ENCODE measurements around the gene SPEG.
"Not testable (repeated sequence)": the region's sequence is repeated elsewhere in the genome, so short reads cannot be mapped to it uniquely, and the experiment has no call there.

The SPEG gene

DNA sequence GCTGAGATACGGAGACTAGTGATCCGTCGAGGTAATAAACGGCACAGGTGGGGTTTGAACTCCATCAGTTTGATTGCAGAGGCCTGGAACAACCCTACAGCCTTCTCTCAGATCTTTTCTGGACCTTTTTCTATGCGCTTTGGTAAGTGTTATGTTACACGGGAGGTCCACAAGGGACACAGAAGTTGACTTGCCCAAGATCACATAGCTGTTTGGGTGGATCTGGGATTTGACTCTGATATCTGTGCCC is 45.8 kb upstream of the SPEG start:
- H3K4me1 ChIP-seq (ENCODE audit: control insufficient read depth, low read length), result peaks cover 16% of the 10 kb centered on the region
- no peak for TF ChIP-seq EZH2phosphoT487 (IDR thresholded peaks at IDR 0.05; ENCODE audit: borderline replicate concordance, low read length)

DNA sequence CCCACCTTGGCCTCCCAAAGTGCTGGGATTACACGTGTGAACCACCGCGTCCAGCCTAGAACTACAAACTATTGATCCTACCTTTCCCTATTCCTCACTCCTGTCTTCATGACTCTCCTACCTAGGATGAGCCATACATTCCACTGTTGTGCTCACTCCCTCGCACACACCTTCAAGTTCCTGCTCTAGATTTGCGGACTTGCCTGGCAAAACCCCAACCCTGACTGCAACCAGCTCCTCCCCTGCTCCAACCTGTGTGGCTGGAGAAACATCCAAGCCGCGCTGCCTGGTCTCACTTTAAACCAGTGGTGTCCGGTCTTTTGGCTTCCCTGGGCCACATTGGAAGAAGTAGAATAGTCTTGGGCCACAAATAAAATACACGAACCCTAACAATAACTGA is 41.9 kb upstream of the SPEG start:
- H3K9me2 ChIP-seq (replicated peaks; ENCODE audit: control insufficient read depth, low read length), result no peaks in the 10 kb centered on the region
- H3F3A ChIP-seq (ENCODE audit: control insufficient read depth, insufficient read depth), result no peaks in the 10 kb centered on the region
- no peaks in the 10 kb centered on the region for H3K9me3 ChIP-seq (ENCODE audit: control insufficient read depth, insufficient read depth, low read length)
- peaks cover 7% of the 10 kb centered on the region for H3K4me1 ChIP-seq (ENCODE audit: control insufficient read depth, low read length)
- H3K27ac ChIP-seq (ENCODE audit: low read depth, low read length), result no peak overlapping the region
- no peaks in the 10 kb centered on the region for H3K79me2 ChIP-seq (ENCODE audit: control insufficient read depth, low read length)
- no peaks in the 10 kb centered on the region for H3K27me3 ChIP-seq (ENCODE audit: control insufficient read depth, low read length)
- H3K4me2 ChIP-seq (ENCODE audit: low read length), result no peak overlapping the region
- H3K36me3 ChIP-seq (ENCODE audit: control insufficient read depth, low read length), result no peaks in the 10 kb centered on the region
- no peaks in the 10 kb centered on the region for H4K20me1 ChIP-seq (ENCODE audit: control insufficient read depth, insufficient read depth, low read depth, low read length)
- H3K4me3 ChIP-seq (ENCODE audit: low read length), result no peak overlapping the region
- TF ChIP-seq, protein P1, sequence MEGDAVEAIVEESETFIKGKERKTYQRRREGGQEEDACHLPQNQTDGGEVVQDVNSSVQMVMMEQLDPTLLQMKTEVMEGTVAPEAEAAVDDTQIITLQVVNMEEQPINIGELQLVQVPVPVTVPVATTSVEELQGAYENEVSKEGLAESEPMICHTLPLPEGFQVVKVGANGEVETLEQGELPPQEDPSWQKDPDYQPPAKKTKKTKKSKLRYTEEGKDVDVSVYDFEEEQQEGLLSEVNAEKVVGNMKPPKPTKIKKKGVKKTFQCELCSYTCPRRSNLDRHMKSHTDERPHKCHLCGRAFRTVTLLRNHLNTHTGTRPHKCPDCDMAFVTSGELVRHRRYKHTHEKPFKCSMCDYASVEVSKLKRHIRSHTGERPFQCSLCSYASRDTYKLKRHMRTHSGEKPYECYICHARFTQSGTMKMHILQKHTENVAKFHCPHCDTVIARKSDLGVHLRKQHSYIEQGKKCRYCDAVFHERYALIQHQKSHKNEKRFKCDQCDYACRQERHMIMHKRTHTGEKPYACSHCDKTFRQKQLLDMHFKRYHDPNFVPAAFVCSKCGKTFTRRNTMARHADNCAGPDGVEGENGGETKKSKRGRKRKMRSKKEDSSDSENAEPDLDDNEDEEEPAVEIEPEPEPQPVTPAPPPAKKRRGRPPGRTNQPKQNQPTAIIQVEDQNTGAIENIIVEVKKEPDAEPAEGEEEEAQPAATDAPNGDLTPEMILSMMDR (IDR thresholded peaks at IDR 0.05; ENCODE audit: low read depth, low read length, poor library complexity, severe bottlenecking), result no peak
- no peak for TF ChIP-seq EZH2phosphoT487 (IDR thresholded peaks at IDR 0.05; ENCODE audit: borderline replicate concordance, low read length)

More for the DNA sequence above, 45.8 kb upstream of the SPEG start:
- peak overlapping the region; percentile 87 for H3K4me2 ChIP-seq (ENCODE audit: low read length)
- peaks cover 10% of the 10 kb centered on the region for H3K79me2 ChIP-seq (ENCODE audit: control insufficient read depth, low read length)
- H4K20me1 ChIP-seq (ENCODE audit: control insufficient read depth, insufficient read depth, low read depth, low read length), result no peaks in the 10 kb centered on the region
- H3K27me3 ChIP-seq (ENCODE audit: control insufficient read depth, low read length), result no peaks in the 10 kb centered on the region
- H3K27ac ChIP-seq (ENCODE audit: low read depth, low read length), result peak overlapping the region; percentile 9; the same call in 1 of the 2 replicates
- no peaks in the 10 kb centered on the region for H3F3A ChIP-seq (ENCODE audit: control insufficient read depth, insufficient read depth)
- peaks cover 14% of the 10 kb centered on the region for H3K36me3 ChIP-seq (ENCODE audit: control insufficient read depth, low read length)
- no peaks in the 10 kb centered on the region for H3K9me2 ChIP-seq (replicated peaks; ENCODE audit: control insufficient read depth, low read length)
- peak overlapping the region; percentile 70 for H3K4me3 ChIP-seq (ENCODE audit: low read length)
- H3K9me3 ChIP-seq (ENCODE audit: control insufficient read depth, insufficient read depth, low read length), result no peaks in the 10 kb centered on the region

DNA sequence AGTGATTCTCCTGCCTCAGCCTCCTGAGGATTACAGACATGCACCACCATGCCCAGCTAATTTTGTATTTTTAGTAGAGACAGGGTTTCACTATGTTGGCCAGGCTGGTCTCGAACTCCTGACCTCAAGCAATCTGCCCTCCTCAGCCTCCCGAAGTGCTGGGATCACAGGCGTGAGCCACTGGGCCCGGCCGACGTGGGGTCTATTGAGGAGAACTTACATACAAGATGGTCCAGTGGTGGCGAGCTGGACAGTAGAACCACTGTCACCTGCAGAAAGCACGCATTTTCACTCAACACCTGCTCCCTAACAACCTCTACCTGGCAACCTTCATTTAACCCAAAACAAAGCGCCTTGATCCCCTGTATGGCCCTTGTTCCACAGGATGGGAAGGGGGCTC is 39.6 kb upstream of the SPEG start:
- not testable (repeated sequence) for H3K36me3 ChIP-seq (ENCODE audit: control insufficient read depth, low read length); H3K4me1 ChIP-seq (ENCODE audit: control insufficient read depth, low read length); H3K27me3 ChIP-seq (ENCODE audit: control insufficient read depth, low read length); H4K20me1 ChIP-seq (ENCODE audit: control insufficient read depth, insufficient read depth, low read depth, low read length); H3K79me2 ChIP-seq (ENCODE audit: control insufficient read depth, low read length); H3K9me3 ChIP-seq (ENCODE audit: control insufficient read depth, insufficient read depth, low read length); H3F3A ChIP-seq (ENCODE audit: control insufficient read depth, insufficient read depth); H3K4me3 ChIP-seq (ENCODE audit: low read length); H3K9me2 ChIP-seq (replicated peaks; ENCODE audit: control insufficient read depth, low read length); H3K27ac ChIP-seq (ENCODE audit: low read depth, low read length); H3K4me2 ChIP-seq (ENCODE audit: low read length)

DNA sequence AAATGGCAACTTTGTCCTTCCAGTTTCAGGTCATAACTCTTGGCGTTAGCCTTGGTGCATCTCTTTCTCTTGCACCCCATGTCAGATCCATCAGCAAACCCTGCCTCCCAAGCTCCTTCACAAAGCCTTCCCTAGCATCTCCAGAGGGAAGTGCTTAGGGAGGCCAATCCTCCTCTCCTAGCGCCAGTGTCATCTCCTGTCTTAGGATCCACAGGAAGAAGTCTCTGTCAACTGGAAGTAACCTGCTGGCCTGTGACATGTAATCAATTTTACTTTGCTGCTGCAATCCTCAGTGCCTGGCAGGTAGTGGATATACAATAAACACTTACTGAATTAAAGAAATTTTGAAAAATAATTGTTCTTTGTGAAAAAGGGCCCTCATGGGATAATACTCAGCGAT is 39.0 kb upstream of the SPEG start:
- H3K4me3 ChIP-seq (ENCODE audit: low read length), result no peak overlapping the region
- no peaks in the 10 kb centered on the region for H3K9me3 ChIP-seq (ENCODE audit: control insufficient read depth, insufficient read depth, low read length)
- no peak overlapping the region for H3K4me2 ChIP-seq (ENCODE audit: low read length)
- no peaks in the 10 kb centered on the region for H3F3A ChIP-seq (ENCODE audit: control insufficient read depth, insufficient read depth)
- H3K27me3 ChIP-seq (ENCODE audit: control insufficient read depth, low read length), result no peaks in the 10 kb centered on the region
- no peaks in the 10 kb centered on the region for H3K36me3 ChIP-seq (ENCODE audit: control insufficient read depth, low read length)
- no peaks in the 10 kb centered on the region for H3K4me1 ChIP-seq (ENCODE audit: control insufficient read depth, low read length)
- no peaks in the 10 kb centered on the region for H4K20me1 ChIP-seq (ENCODE audit: control insufficient read depth, insufficient read depth, low read depth, low read length)
- TF ChIP-seq, protein P1 (IDR thresholded peaks at IDR 0.05; ENCODE audit: low read depth, low read length, poor library complexity, severe bottlenecking), result no peak
- TF ChIP-seq EZH2phosphoT487 (IDR thresholded peaks at IDR 0.05; ENCODE audit: borderline replicate concordance, low read length), result no peak
- no peaks in the 10 kb centered on the region for H3K79me2 ChIP-seq (ENCODE audit: control insufficient read depth, low read length)
- no peak overlapping the region for H3K27ac ChIP-seq (ENCODE audit: low read depth, low read length)
- no peaks in the 10 kb centered on the region for H3K9me2 ChIP-seq (replicated peaks; ENCODE audit: control insufficient read depth, low read length)

Measured in DOHH2 (cell line).